GM12878 (cell line): ENCODE data around the gene TYW1. TPM values are rescaled to one million over a fixed set of nuclear protein-coding genes. Genes with fewer than 3 reads are reported as not detected.
A peak's percentile ranks its signal among the peaks of the same experiment; 100 is the strongest.
"Not testable (repeated sequence)": the region's sequence is repeated elsewhere in the genome, so short reads cannot be mapped to it uniquely, and the experiment has no call there.

ENCODE experiments used
- ATAC-seq: fragments of 200-7000 bp; cut with Tn5 transposase; 3 replicates; pipeline ENCODE4 v1.9.1; 2020; ENCODE audit warnings: mild to moderate bottlenecking, moderate library complexity
- BruUV-seq: library from RNA; stranded (reverse); fragments of 400-500 nt; replicated peaks from 2 replicates; lab custom pipeline; 2021; lab: Mats Ljungman, UMichigan
- CTCF ChIA-PET: fragments of 300-600 bp; sonication (Branson Sonifier 250); formaldehyde crosslinking; extraction: SDS; loops from one replicate; lab custom pipeline; 2021; ENCODE audit warnings: inconsistent platforms; lab: Yijun Ruan, JAX
- POLR2A ChIA-PET: fragments of 350-600 bp; formaldehyde crosslinking; extraction: SDS; loops from one replicate; lab custom pipeline; 2021; ENCODE audit warnings: inconsistent platforms; lab: Charles Lee
- RAD21 ChIA-PET: fragments of 300-600 bp; sonication (Branson Sonifier 250); formaldehyde crosslinking; loops from one replicate; lab custom pipeline; 2023; ENCODE audit warnings: antibody characterized with exemption; ENCODE audit not compliant: unreplicated experiment; lab: Charles Lee
- SMC1A ChIA-PET: fragments of 300-600 bp; sonication (Branson Sonifier 250); formaldehyde crosslinking; loops from one replicate; lab custom pipeline; 2023; ENCODE audit not compliant: unreplicated experiment, uncharacterized antibody; lab: Charles Lee
- DNase-seq: peaks from one replicate; pipeline ENCODE4 v3.0.0-alpha.2; 2011; ENCODE audit warnings: low read depth, low spot score
- FAIRE-seq: peaks from 3 replicates; lab custom pipeline; 2011; peaks lifted over from hg19 to GRCh38; lab: Jason Lieb, UNC
- H2AFZ ChIP-seq: 2 replicates; pipeline ENCODE4 v1.6.0; 2011; ENCODE audit warnings: low read depth, low read length, control low read depth; ENCODE audit not compliant: control insufficient read depth
- H3K27ac ChIP-seq: 2 replicates; pipeline ENCODE4 v1.5.1; 2011; ENCODE audit warnings: control low read depth; ENCODE audit not compliant: control insufficient read depth, insufficient read depth
- H3K27me3 ChIP-seq, 2 experiments: replicated peaks in 1 of 2; 2 replicates each; pipeline versions ENCODE4 v1.6.0 to v1.6.1; 2011; ENCODE audit warnings: low read length in 1 of 2; ENCODE audit not compliant: control insufficient read depth in 2 of 2, insufficient read depth in 2 of 2
- H3K36me3 ChIP-seq, 2 experiments: 2 replicates each; pipeline ENCODE4 v1.5.1; 2011; ENCODE audit warnings: low read length in 1 of 2; ENCODE audit not compliant: control insufficient read depth in 2 of 2, insufficient read depth in 2 of 2
- H3K4me1 ChIP-seq: 2 replicates; pipeline ENCODE4 v1.6.1; 2011; ENCODE audit warnings: mild to moderate bottlenecking, low read length, moderate library complexity, mixed read lengths; ENCODE audit not compliant: control insufficient read depth, insufficient read depth
- H3K4me2 ChIP-seq: 2 replicates; pipeline ENCODE4 v1.6.0; 2011; ENCODE audit warnings: control low read depth; ENCODE audit not compliant: control insufficient read depth, insufficient read depth
- H3K4me3 ChIP-seq: fragments of 200-600 bp; sonication (generic); 2 replicates; pipeline ENCODE4 v1.5.1; 2016
- H3K79me2 ChIP-seq: 2 replicates; pipeline ENCODE4 v1.6.0; 2011; ENCODE audit warnings: low read length; ENCODE audit not compliant: control insufficient read depth, insufficient read depth
- H3K9ac ChIP-seq: 2 replicates; pipeline ENCODE4 v1.8.0; 2011; ENCODE audit warnings: low read length, control low read depth, mixed read lengths; ENCODE audit not compliant: control insufficient read depth, insufficient read depth
- H3K9me3 ChIP-seq: replicated peaks from 3 replicates; pipeline ENCODE4 v1.5.1; 2011; ENCODE audit warnings: mild to moderate bottlenecking, low read length; ENCODE audit not compliant: control insufficient read depth, insufficient read depth
- H4K20me1 ChIP-seq: 2 replicates; pipeline ENCODE4 v1.6.0; 2011; ENCODE audit not compliant: control insufficient read depth, insufficient read depth
- CBX3 ChIP-seq: fragments of 200-600 bp; sonication (generic); IDR thresholded peaks from 2 replicates; pipeline ENCODE4 v1.6.1; 2016; ENCODE audit warnings: low read depth, borderline replicate concordance
- CBX5 ChIP-seq: sonication (generic); IDR thresholded peaks from 2 replicates; pipeline ENCODE4 v1.6.1; 2016; ENCODE audit warnings: low read depth, moderate library complexity, mild to moderate bottlenecking, inconsistent platforms
- SIX5 ChIP-seq: IDR thresholded peaks from 2 replicates; pipeline ENCODE4 v1.6.1; 2011; ENCODE audit warnings: mild to moderate bottlenecking, low read depth, low read length, moderate library complexity; ENCODE audit not compliant: severe bottlenecking
- WGBS: methylation state at CpG from one replicate; pipeline ENCODE4 v1.1.6; 2016; ENCODE audit warnings: low lambda C conversion rate; ENCODE audit not compliant: insufficient replicate concordance, insufficient coverage; ENCODE audit errors: missing lambda C conversion rate; 5-methylcytosine and 5-hydroxymethylcytosine counted together
- in situ Hi-C: fragments of 300-500 bp; cut with MboI; formaldehyde crosslinking; loops from 9 replicates; pipeline ENCODE4 v1.14.3; 2018; ENCODE audit warnings: mixed read lengths
- intact Hi-C: fragments of 100-400 bp; cut with micrococcal nuclease; formaldehyde crosslinking; loops from one replicate; pipeline ENCODE4 v1.14.2; 2022; ENCODE audit not compliant: unreplicated experiment
- polyA plus RNA-seq, 11 experiments: library from polyadenylated mRNA; depleted of rRNA in 4 of 11; unstranded in 6 of 11; stranded (reverse) in 5 of 11; fragments of >200 nt; fragmentation: Nextera tagmentation in 4 of 11; fragmentation: Illumina TruSeq in 1 of 11; extraction: Ambion mirVana in 4 of 11; extraction: Trizol in 1 of 11; gene quantifications; 1 replicate in 1 of 11; 2 replicates in 10 of 11; pipeline versions ENCODE4 v1.2.1 to v1.2.3, GENCODE V29; 2011 to 2016; ENCODE audit warnings: inconsistent platforms in 2 of 11, missing spikeins in 2 of 11, low read depth in 1 of 11
- total RNA-seq, 4 experiments: library from RNA; depleted of rRNA in 3 of 4; stranded (reverse); fragments of >200 nt in 3 of 4; fragmentation: Illumina TruSeq in 1 of 4; extraction: Trizol in 1 of 4; gene quantifications; 2 replicates each; pipeline versions ENCODE4 v1.2.1 to v1.2.3, GENCODE V29; 2013 to 2021

The TYW1 gene
- total and polyA plus RNA-seq, 10 of the 15 experiments (the other 5 are each of a cell fraction or from before 2014, with no cell fraction given) = 11.3 to 29.0 (median 18.4) TPM

- H3K9me3 ChIP-seq = peaks cover 8% of the 10 kb centered on the region; the same call in 2 of the 3 replicates
- peak; percentile 97; the same call in 1 of the 2 replicates for TF ChIP-seq CBX5
- TF ChIP-seq SIX5 = no peak
- TF ChIP-seq CBX3 = 0 out of 2 replicates have a peak, but pooled peaks have one; percentile 59
- H3K4me2 ChIP-seq = no peak overlapping the region
- H3K36me3 ChIP-seq = no peaks in the 10 kb centered on the region
- CTCF ChIA-PET = interaction anchor here (0.7 kb wide), 1 partner anchor 232 kb away, joined by 3 read pairs; no protein-coding TSS in a partner anchor
- H3K27me3 ChIP-seq = no peaks in the 10 kb centered on the region
- BruUV-seq = no TSS peak
- no peak overlapping the region for H3K27ac ChIP-seq
- H3K4me1 ChIP-seq = no peaks in the 10 kb centered on the region
- H3K4me3 ChIP-seq = no peak overlapping the region
- POLR2A ChIA-PET = no interaction called here
- DNase-seq (no peak), FAIRE-seq (no peak), ATAC-seq (no peak)
- in situ Hi-C loops = no loop called here
- RAD21 ChIA-PET = no interaction called here
- SMC1A ChIA-PET = no interaction called here
- no peaks in the 10 kb centered on the region for H4K20me1 ChIP-seq
- H2AFZ ChIP-seq = no peak overlapping the region
- no peak overlapping the region for H3K9ac ChIP-seq
- H3K79me2 ChIP-seq = no peaks in the 10 kb centered on the region
- 100% methylated on average over 1 of the region's 1 CpG for WGBS
- intact Hi-C loops = no loop called here
Observed at GRCh38 chr7:67251986-67252558, 255.4 kb downstream of the TYW1 start.

- FAIRE-seq, CTCF ChIA-PET, DNase-seq, H3K9ac ChIP-seq, H3K79me2 ChIP-seq, H2AFZ ChIP-seq, in situ Hi-C loops, H3K36me3 ChIP-seq, POLR2A ChIA-PET, H3K27ac ChIP-seq, BruUV-seq, H3K4me3 ChIP-seq, H3K4me2 ChIP-seq, H3K27me3 ChIP-seq, RAD21 ChIA-PET, ATAC-seq, SMC1A ChIA-PET, intact Hi-C loops, H3K4me1 ChIP-seq, H3K9me3 ChIP-seq, H4K20me1 ChIP-seq: not testable (repeated sequence)
- 96% methylated on average over 2 of the region's 3 CpGs for WGBS
Observed at GRCh38 chr7:67255076-67255475, 258.4 kb downstream of the TYW1 start.

GRCh38 chr7:67257779-67258178, 261.1 kb downstream of the TYW1 start:
- WGBS = 90% methylated on average over 1 of the region's 1 CpG
- H3K9ac ChIP-seq, CTCF ChIA-PET, H4K20me1 ChIP-seq, POLR2A ChIA-PET, intact Hi-C loops, RAD21 ChIA-PET, FAIRE-seq, H3K36me3 ChIP-seq, BruUV-seq, H3K9me3 ChIP-seq, H2AFZ ChIP-seq, H3K4me3 ChIP-seq, H3K79me2 ChIP-seq, H3K27ac ChIP-seq, H3K27me3 ChIP-seq, H3K4me2 ChIP-seq, in situ Hi-C loops, SMC1A ChIA-PET, ATAC-seq, DNase-seq, H3K4me1 ChIP-seq: not testable (repeated sequence)
